Stromal cell of bone marrow (primary cell): Measurements from ENCODE around the gene YTHDC1.
"Not testable (repeated sequence)": the region's sequence is repeated elsewhere in the genome, so short reads cannot be mapped to it uniquely, and the experiment has no call there.

ENCODE experiments used
- DNase-seq: peaks from one replicate; pipeline ENCODE4 v3.0.0-alpha.2; 2012; ENCODE audit warnings: low read depth

The YTHDC1 gene

DNA sequence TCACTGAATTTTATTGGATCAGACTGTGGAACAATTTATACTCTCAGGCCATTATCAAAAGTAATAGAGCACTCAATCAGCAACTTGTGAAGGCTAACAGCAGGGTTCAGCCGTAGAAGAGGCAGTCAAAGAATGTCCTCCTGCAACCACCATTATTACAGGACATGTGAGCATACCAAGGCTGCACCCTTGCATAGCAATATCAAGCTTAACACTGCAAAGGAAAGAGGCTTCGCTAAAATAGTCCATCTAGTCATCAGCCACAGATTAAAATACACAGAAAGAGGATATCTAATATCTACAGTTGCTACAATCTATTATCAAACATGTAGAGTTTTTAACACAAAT, 61.5 kb downstream of the YTHDC1 start:
- no peak for DNase-seq

DNA sequence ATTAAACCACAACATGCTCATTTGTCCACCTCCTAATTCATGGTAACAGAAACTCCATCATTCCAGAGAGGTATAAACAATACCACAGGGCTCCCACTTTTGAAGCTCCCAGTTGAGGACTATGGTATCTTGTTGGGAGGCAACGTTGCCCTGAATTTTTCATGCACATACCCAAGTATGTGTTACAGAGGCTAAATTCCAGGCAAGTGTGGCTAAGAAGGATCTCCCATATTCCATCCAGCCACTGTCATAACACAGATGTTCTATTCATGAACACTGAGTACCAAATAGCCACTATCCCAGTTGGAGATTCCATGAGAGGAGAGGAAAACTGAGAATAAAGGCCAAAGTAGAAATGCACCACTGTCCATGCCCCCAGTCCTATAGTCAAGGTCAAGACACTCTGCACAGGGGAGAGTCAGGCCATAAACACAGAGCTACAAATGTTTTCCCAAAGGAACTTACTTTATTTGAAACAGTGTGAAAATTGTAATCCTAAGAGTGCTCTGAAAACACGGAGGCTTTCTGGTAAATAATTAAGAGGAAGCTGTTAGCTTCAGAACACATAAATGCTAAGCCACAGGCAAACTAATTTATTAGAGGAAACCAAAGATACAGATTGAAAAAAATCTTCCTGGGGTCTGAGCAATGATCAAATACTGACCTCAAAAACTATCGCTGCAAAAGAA, 62.0 kb downstream of the YTHDC1 start:
- DNase-seq, result no peak

DNA sequence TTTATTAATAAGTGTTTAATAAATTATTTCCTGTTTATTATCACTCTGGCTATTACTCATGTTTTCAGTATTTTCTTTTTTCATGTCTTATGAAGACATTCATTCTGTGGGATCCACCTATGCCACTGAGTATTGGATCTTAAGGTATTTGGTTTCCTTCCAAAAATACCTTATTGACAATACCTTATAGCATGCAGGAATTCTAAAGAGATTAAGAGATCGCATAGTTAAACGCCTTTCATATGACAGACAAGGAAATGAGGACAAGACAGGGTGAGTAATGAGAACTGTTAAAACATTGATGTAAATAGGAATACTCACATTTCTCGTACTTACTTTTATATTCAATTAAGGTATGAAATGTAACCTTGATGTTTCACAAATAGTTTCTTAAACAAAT, 66.2 kb downstream of the YTHDC1 start:
- no peak for DNase-seq

DNA sequence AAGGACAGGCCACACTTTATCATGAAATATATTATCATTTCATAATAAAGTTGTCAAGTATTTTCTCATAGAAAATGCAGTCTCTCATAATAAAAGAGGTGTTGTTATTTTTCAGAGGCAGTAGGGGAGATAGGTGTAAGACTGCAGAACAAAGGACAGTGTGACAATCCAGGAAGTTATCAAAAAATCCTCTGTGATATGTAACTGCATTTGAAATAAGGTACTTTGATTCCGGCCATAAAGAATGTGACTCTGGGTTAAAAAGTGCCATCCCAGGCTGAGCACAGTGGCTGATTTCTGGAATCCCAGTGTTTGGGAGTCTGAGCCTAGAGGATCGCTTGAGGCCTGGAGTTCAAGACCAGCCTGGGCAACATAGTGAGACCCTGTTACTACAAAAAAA, 66.8 kb downstream of the YTHDC1 start:
- no peak for DNase-seq

DNA sequence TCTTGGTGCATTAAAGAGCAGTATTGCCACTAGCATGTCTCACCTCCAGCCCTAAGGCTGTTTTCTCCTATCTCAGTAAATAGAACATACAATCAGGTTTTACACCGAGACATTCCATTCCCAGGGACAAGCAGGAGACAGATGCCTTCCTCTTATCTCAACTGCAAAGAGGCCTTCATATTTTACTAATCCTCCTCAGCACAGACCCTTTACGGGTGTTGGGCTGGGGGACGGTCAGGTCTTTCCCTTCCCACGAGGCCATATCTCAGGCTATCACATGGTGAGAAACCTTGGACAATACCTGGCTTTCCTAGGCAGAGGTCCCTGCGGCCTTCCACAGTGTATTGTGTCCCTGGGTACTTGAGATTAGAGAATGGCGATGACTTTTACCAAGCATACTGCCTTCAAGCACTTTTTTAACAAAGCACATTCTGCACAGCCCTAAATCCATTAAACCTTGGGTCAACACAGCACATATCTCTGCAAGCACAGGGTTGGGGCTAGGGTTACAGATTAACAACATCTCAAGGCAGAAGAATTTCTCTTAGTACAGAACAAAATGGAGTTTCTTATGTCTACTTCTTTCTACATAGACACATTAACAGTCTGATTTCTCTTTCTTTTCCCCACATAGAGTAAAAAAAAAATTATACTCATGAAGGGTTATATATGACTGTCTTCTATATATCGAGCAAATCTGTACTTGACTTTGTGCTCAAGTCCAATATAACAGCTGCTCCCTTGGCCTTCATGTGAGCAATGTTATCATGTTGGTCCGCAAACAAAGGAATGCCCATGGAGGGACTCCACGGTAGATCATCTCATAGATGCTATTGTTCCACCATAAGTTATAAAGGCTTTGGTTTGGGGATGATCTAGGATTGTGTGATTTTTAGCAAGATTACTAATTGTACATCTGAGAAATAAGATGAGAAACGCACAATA, 67.8 kb downstream of the YTHDC1 start:
- not testable (repeated sequence) for DNase-seq

- DNase-seq, result no peak
Measured at GRCh38 chr4:68278029-68278428, 71.9 kb downstream of the YTHDC1 start.

- DNase-seq, result no peak
Measured at GRCh38 chr4:68277627-68278026, 72.3 kb downstream of the YTHDC1 start.

GRCh38 chr4:68272860-68273259, 77.0 kb downstream of the YTHDC1 start:
- no peak for DNase-seq

- peak; percentile 7 for DNase-seq
Measured at GRCh38 chr4:68272380-68272779, 77.5 kb downstream of the YTHDC1 start.

GRCh38 chr4:68271851-68272357, 78.0 kb downstream of the YTHDC1 start:
- peak; percentile 55 for DNase-seq

GRCh38 chr4:68267433-68267944, 82.4 kb downstream of the YTHDC1 start:
- peak; percentile 12 for DNase-seq

DNA sequence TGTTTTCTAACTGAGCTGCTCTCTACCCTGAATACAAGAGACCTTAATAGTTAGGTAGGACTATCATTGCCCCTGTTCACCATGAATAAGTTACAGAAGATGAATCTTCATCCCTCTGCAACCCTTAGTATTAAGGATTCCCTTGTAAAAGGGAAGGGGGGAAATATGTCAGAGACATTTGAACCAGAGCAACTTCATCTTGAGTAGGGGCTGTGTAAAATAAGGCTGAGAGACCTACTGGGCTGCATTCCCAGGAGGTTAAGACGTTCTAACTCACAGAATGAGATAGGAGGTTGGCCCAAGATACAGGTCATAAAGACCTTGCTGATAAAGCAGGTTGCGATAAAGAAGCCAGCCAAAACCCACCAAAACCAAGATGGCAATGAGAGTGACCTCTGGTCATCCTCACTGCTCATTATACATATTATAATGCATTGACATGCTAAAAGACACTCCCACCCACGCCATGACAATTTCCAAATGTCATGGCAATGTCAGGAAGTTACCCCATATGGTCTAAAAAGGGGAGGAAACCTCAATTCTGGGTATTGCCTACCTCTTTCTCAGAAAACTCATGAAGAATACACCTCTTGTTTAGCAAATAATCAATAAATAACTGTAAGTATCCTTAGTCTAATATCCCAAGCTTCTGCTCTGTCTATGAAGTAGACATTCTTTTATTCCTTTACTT, 84.9 kb downstream of the YTHDC1 start:
- no peak for DNase-seq
